ENCODE results near the gene HLA-DPB1.
"Not testable (repeated sequence)": the region's sequence is repeated elsewhere in the genome, so short reads cannot be mapped to it uniquely, and the experiment has no call there.

Gene HLA-DPB1

GRCh38 chr6:33072508-33073100 lies 3.2 kb upstream of the HLA-DPB1 start:
- DNase-seq = no peak

GRCh38 chr6:33073431-33073871 lies 2.3 kb upstream of the HLA-DPB1 start, which contains the start of gene HLA-DPA1:
Gene HLA-DPA1, minus strand, starts transcription at chr6:33073649.
- no peak for DNase-seq

GRCh38 chr6:33075208-33075567 lies 602 bp upstream of the HLA-DPB1 start:
- DNase-seq = no peak

- no peak for DNase-seq
These were observed 680 bp downstream of the HLA-DPB1 start for GRCh38 chr6:33076406-33076934.

GRCh38 chr6:33077908-33078307 lies 2.1 kb downstream of the HLA-DPB1 start:
- no peak for DNase-seq

- no peak for DNase-seq
These were observed 2.7 kb downstream of the HLA-DPB1 start for GRCh38 chr6:33078442-33078841.

GRCh38 chr6:33078919-33079521 lies 3.2 kb downstream of the HLA-DPB1 start:
- DNase-seq = no peak

- DNase-seq = no peak
These were observed 3.8 kb downstream of the HLA-DPB1 start for GRCh38 chr6:33079580-33079979.

- DNase-seq = no peak
These were observed 4.6 kb downstream of the HLA-DPB1 start for GRCh38 chr6:33080127-33081089.

- no peak for DNase-seq
These were observed 5.5 kb downstream of the HLA-DPB1 start for GRCh38 chr6:33081098-33081824.

GRCh38 chr6:33082702-33083101 lies 6.9 kb downstream of the HLA-DPB1 start:
- DNase-seq = no peak

- DNase-seq = no peak
These were observed 9.8 kb downstream of the HLA-DPB1 start for GRCh38 chr6:33085627-33086026.

GRCh38 chr6:33088258-33088930 lies 12.6 kb downstream of the HLA-DPB1 start:
- DNase-seq = no peak

- DNase-seq = no peak
These were observed 13.3 kb downstream of the HLA-DPB1 start for GRCh38 chr6:33088931-33089620.

GRCh38 chr6:33091957-33092356 lies 16.2 kb downstream of the HLA-DPB1 start:
- no peak for DNase-seq

GRCh38 chr6:33092385-33092784 lies 16.6 kb downstream of the HLA-DPB1 start:
- no peak for DNase-seq

GRCh38 chr6:33093855-33094254 lies 18.1 kb downstream of the HLA-DPB1 start:
- DNase-seq = no peak

GRCh38 chr6:33095681-33096080 lies 19.9 kb downstream of the HLA-DPB1 start:
- no peak for DNase-seq

- not testable (repeated sequence) for DNase-seq
These were observed 25.4 kb downstream of the HLA-DPB1 start for GRCh38 chr6:33101121-33101737.

GRCh38 chr6:33103776-33104175 lies 28.0 kb downstream of the HLA-DPB1 start:
- no peak for DNase-seq

GRCh38 chr6:33104887-33105286 lies 29.1 kb downstream of the HLA-DPB1 start:
- no peak for DNase-seq
